Measurements from ENCODE around the gene RFWD3. TPM values are rescaled to one million over a fixed set of nuclear protein-coding genes. Genes with fewer than 3 reads are reported as not detected.

The RFWD3 gene, protein sequence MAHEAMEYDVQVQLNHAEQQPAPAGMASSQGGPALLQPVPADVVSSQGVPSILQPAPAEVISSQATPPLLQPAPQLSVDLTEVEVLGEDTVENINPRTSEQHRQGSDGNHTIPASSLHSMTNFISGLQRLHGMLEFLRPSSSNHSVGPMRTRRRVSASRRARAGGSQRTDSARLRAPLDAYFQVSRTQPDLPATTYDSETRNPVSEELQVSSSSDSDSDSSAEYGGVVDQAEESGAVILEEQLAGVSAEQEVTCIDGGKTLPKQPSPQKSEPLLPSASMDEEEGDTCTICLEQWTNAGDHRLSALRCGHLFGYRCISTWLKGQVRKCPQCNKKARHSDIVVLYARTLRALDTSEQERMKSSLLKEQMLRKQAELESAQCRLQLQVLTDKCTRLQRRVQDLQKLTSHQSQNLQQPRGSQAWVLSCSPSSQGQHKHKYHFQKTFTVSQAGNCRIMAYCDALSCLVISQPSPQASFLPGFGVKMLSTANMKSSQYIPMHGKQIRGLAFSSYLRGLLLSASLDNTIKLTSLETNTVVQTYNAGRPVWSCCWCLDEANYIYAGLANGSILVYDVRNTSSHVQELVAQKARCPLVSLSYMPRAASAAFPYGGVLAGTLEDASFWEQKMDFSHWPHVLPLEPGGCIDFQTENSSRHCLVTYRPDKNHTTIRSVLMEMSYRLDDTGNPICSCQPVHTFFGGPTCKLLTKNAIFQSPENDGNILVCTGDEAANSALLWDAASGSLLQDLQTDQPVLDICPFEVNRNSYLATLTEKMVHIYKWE
- total RNA-seq = 1 to 10 TPM; 2.9 to 9.7 TPM

DNA sequence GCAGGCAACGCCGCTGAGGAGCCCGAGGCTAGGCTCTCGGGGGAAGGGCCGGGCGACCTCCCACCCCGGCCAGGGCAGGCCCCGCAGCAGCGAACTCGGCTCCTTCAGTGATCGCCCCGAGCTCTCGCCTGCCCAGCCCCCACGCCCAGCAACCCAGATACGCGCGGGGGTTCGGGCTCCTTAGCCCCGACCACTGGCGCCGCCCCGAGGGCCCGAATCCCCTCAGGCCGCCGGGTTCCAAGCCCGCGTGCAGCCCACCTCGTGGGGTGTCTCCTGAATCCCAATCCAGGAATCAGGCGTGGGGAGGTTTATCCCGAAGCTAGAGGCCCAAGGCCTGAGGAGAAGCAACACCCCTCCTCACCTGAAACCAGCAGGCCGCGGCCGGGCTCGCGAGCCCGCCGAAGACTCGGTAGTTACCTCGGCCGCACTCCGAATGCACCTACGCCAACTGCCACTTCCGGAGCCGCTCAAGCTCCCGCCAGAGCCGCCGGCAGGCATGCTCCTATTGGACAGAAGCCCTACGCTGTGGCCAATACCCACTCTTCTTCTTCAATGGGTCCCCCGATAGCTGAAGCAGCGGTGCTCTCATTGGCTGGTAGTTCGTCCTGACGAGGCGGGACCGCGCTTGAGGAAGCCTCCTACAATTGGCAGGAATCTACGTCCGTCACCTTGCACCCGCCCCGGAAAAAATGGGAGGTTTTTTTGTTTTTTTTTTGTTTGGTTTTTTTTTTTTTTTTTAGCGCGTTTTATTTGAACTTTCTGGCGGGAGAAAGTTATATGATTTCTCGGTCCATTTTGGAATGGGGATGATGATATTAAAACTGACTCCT, at the start of gene RFWD3:
RFWD3 (minus strand) TSS at position 453 of the 830 bp plus-strand sequence. CDS start 5,428 bp downstream, outside the sequence.
- Histone ChIP-seq H3K27me3 (no peaks in the 10 kb centered on the region), H3K27ac (peak within 1 kb of the TSS; percentile 47 to 74), H3K36me3 (peaks cover 13% of the 10 kb centered on the region), H3K9me3 (no peaks in the 10 kb centered on the region), H3K4me3 (peak within 1 kb of the TSS; percentile 68 to 95), H3K4me1 (peaks cover 0 to 12% of the 10 kb centered on the region in 2 donors)
- DNase-seq (ENCODE audit: low spot score) = peak; percentile 99
- TF ChIP-seq, protein P1, sequence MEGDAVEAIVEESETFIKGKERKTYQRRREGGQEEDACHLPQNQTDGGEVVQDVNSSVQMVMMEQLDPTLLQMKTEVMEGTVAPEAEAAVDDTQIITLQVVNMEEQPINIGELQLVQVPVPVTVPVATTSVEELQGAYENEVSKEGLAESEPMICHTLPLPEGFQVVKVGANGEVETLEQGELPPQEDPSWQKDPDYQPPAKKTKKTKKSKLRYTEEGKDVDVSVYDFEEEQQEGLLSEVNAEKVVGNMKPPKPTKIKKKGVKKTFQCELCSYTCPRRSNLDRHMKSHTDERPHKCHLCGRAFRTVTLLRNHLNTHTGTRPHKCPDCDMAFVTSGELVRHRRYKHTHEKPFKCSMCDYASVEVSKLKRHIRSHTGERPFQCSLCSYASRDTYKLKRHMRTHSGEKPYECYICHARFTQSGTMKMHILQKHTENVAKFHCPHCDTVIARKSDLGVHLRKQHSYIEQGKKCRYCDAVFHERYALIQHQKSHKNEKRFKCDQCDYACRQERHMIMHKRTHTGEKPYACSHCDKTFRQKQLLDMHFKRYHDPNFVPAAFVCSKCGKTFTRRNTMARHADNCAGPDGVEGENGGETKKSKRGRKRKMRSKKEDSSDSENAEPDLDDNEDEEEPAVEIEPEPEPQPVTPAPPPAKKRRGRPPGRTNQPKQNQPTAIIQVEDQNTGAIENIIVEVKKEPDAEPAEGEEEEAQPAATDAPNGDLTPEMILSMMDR (IDR thresholded peaks at IDR 0.05) = no peak

DNA sequence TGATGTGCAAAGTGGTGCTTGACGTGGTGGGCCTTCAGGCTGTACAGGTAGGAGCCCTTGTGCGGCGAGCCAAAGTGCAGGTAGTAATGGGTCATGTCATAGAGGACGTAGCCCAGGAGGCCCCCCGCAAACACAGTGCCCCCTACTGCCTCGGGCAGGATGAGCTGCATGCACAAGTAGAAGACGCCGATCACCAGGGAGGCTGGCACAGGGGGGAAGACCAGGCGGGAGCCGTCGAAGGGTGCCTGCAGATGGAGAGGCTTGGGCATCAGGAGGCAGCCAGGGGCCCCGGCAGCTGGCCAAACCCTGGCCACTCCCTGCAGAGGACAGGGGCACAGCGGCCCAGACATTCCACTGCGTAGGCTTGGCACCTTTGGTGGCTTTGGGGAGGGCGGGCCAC, 49.7 kb upstream of the RFWD3 start:
- no peak overlapping the region for H3K4me3 ChIP-seq
- H3K4me1 ChIP-seq = no peaks in the 10 kb centered on the region
- DNase-seq (ENCODE audit: low spot score) = no peak
- TF ChIP-seq, protein P1 (IDR thresholded peaks at IDR 0.05) = no peak
- no peaks in the 10 kb centered on the region for H3K27me3 ChIP-seq
- no peaks in the 10 kb centered on the region for H3K36me3 ChIP-seq
- H3K9me3 ChIP-seq = no peaks in the 10 kb centered on the region
- H3K27ac ChIP-seq = no peak overlapping the region

DNA sequence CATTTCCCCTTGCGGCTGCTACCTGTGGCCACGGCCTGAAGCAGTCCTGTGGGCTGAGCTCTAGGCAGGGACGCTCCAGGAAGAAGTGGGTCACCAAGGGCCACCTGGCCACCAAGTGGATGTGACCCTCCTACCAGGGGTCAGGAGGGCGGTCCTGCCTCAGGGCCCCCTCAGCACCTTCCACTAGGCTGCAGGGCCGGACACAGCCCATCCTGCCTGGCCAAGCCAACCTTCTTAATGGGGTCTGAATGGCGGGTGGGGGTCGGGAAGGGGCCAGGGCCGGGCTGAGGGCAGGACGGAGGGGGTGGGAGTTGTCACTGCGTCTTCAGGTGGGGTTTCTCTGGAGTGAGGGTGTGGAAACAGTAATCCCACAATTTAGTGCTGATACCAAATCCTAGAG, 47.2 kb upstream of the RFWD3 start:
- Histone ChIP-seq H3K36me3 (no peaks in the 10 kb centered on the region), H3K27me3 (no peaks in the 10 kb centered on the region), H3K4me3 (no peak overlapping the region), H3K9me3 (no peaks in the 10 kb centered on the region), H3K27ac (no peak overlapping the region), H3K4me1 (no peaks in the 10 kb centered on the region)
- TF ChIP-seq, protein P1 (IDR thresholded peaks at IDR 0.05) = no peak
- no peak for DNase-seq (ENCODE audit: low spot score)

DNA sequence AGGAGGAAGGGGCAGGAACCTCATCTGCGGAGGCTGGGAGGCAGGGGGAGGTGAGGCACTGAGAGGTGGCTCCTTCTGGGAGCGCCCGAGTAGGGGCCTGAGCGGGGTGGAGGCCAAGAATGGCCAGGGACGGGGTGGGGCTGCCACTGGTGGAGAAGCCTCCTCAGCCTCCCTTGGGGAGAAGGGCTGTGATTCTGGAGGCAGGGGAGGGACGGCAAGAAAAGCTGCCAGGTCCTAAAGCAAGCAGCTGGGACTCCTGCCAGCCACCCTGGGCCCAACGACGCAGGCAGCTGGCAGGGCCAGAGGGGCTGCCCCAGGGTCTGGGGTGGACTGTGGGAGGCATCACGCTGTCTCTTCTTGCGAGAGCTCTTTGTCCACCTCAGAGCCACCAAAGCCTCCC, 46.6 kb upstream of the RFWD3 start:
- Histone ChIP-seq H3K36me3 (no peaks in the 10 kb centered on the region), H3K9me3 (no peaks in the 10 kb centered on the region), H3K27ac (no peak overlapping the region), H3K4me3 (no peak overlapping the region), H3K27me3 (no peaks in the 10 kb centered on the region), H3K4me1 (no peaks in the 10 kb centered on the region)
- no peak for DNase-seq (ENCODE audit: low spot score)
- TF ChIP-seq, protein P1 (IDR thresholded peaks at IDR 0.05) = no peak

DNA sequence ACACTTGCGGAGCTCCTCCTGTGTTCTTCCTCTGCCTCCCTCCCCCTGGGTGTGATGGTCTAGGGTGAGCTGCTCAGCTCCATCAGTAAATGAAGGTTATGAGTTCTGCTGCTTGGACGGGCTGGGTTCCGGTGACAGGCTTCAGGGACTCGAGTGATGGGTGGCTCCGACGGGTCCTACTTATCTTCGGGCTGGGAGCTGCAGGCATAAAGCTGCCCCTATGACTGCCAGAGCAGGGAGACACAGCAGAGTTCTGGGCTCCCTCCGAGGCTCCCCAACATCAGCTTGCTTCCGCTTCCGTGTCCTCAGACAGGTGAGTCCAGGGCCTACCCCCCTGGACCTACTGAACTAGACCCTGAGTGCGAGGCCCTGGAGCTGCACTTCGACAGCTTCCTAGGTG, 45.3 kb upstream of the RFWD3 start:
- H3K4me3 ChIP-seq = no peak overlapping the region
- no peaks in the 10 kb centered on the region for H3K36me3 ChIP-seq
- no peak overlapping the region for H3K27ac ChIP-seq
- TF ChIP-seq, protein P1 (IDR thresholded peaks at IDR 0.05) = no peak
- H3K27me3 ChIP-seq = no peaks in the 10 kb centered on the region
- no peaks in the 10 kb centered on the region for H3K4me1 ChIP-seq
- no peaks in the 10 kb centered on the region for H3K9me3 ChIP-seq
- DNase-seq (ENCODE audit: low spot score) = no peak

All from right atrium auricular region (tissue), 2 donors.